Fibroblast of lung (primary cell): ENCODE data around the gene ASAP3. TPM values are rescaled to one million over a fixed set of nuclear protein-coding genes. Genes with fewer than 3 reads are reported as not detected.

Experiments used
- DNase-seq, 2 donors: peaks; one replicate each; pipeline versions ENCODE4 v3.0.0 to v3.0.0-alpha.2; 2010; ENCODE audit warnings: low read depth in 2 of 2
- H2AFZ ChIP-seq: 2 replicates; pipeline ENCODE4 v1.5.1; 2012; ENCODE audit warnings: low read length, control low read depth, inconsistent platforms
- H3K27ac ChIP-seq: 2 replicates; pipeline ENCODE4 v1.5.1; 2011; ENCODE audit warnings: low read length, control low read depth; ENCODE audit not compliant: insufficient read depth
- H3K27me3 ChIP-seq: 2 replicates; pipeline ENCODE4 v1.5.1; 2011; ENCODE audit warnings: mild to moderate bottlenecking, low read length; ENCODE audit not compliant: control insufficient read depth, insufficient read depth
- H3K36me3 ChIP-seq: 2 replicates; pipeline ENCODE4 v1.5.1; 2011; ENCODE audit warnings: low read length; ENCODE audit not compliant: control insufficient read depth, insufficient read depth
- H3K4me1 ChIP-seq: 2 replicates; pipeline ENCODE4 v1.5.1; 2011; ENCODE audit warnings: low read length; ENCODE audit not compliant: control insufficient read depth, insufficient read depth; ENCODE audit errors: extremely low read depth
- H3K4me2 ChIP-seq: 2 replicates; pipeline ENCODE4 v1.5.1; 2011; ENCODE audit warnings: low read length, control low read depth; ENCODE audit not compliant: insufficient read depth; ENCODE audit errors: extremely low read depth
- H3K4me3 ChIP-seq, 4 experiments: fragments of 200-600 bp in 1 of 4; sonication (generic) in 1 of 4; replicated peaks in 1 of 4; 2 replicates each; pipeline ENCODE4 v1.5.1; 2011 to 2016; ENCODE audit warnings: low read length in 4 of 4, low read depth in 3 of 4, mild to moderate bottlenecking in 3 of 4, control low read depth in 2 of 4, inconsistent platforms in 1 of 4, mixed read lengths in 1 of 4; ENCODE audit not compliant: insufficient read depth in 1 of 4; ENCODE audit errors: control extremely low read depth in 1 of 4
- H3K79me2 ChIP-seq: 2 replicates; pipeline ENCODE4 v1.5.1; 2012; ENCODE audit warnings: mild to moderate bottlenecking, low read length, inconsistent platforms; ENCODE audit not compliant: control insufficient read depth, insufficient read depth
- H3K9ac ChIP-seq: 2 replicates; pipeline ENCODE4 v1.5.1; 2011; ENCODE audit warnings: mild to moderate bottlenecking, low read length, control low read depth; ENCODE audit not compliant: insufficient read depth
- H3K9me3 ChIP-seq: 2 replicates; pipeline ENCODE4 v1.5.1; 2012; ENCODE audit warnings: low read depth, low read length; ENCODE audit not compliant: control insufficient read depth, insufficient read depth
- H4K20me1 ChIP-seq: 2 replicates; pipeline ENCODE4 v1.5.1; 2011; ENCODE audit warnings: low read length; ENCODE audit not compliant: control insufficient read depth, insufficient read depth; ENCODE audit errors: extremely low read depth
- EZH2 ChIP-seq: IDR thresholded peaks from 2 replicates; pipeline ENCODE4 v1.5.1; 2012; ENCODE audit warnings: low read length, control low read depth, mild to moderate bottlenecking; ENCODE audit errors: missing control alignments
- polyA plus RNA-seq, 2 donors: library from polyadenylated mRNA; depleted of rRNA in 1 of 2; stranded (reverse) in 1 of 2; unstranded in 1 of 2; fragments of >200 nt; gene quantifications; 2 replicates each; pipeline ENCODE4 v1.2.1, GENCODE V29; 2011 to 2012; ENCODE audit warnings: missing spikeins in 1 of 2
- total RNA-seq: library from RNA; depleted of rRNA; stranded (reverse); fragments of >200 nt; gene quantifications from 2 replicates; pipeline ENCODE4 v1.2.1, GENCODE V29; 2014
- TF ChIP-seq, protein P1 (sequence below), 2 donors: IDR thresholded peaks in 1 of 2; conservative IDR thresholded peaks in 1 of 2; 1 replicate in 1 of 2; 2 replicates in 1 of 2; pipeline ENCODE4 v1.5.1; 2011 to 2012; ENCODE audit warnings: low read length in 2 of 2, control low read depth in 1 of 2, inconsistent platforms in 1 of 2, low read depth in 1 of 2, mild to moderate bottlenecking in 1 of 2

The ASAP3 gene
- total and polyA plus RNA-seq, 2 donors (not counting 1 experiment from before 2014, with no cell fraction given): 14.2 to 73.2 TPM

DNA sequence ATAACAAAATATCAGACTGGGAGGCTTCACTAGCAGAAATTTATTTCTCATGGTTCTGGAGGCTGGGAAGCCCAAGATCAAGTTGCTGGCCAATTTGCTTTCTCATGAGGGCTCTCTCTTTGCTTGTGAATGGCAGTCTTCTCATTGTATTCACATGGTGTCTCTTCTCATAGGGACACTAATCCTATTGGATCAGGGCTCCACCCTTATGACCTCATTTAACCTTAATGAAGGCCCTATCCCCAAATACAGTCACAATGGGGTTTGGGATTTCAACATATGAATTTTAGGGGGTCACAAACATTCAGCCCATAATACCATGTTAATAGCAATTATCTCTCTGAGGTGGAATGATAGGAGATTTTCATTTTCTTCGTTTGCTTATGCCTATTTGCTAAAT, 84.8 kb downstream of the ASAP3 start:
- Histone ChIP-seq H3K27ac (no peak overlapping the region), H3K9ac (no peak overlapping the region), H2AFZ (no peak overlapping the region), H3K9me3 (no peaks in the 10 kb centered on the region), H3K79me2 (no peaks in the 10 kb centered on the region), H3K4me3 (no peak overlapping the region), H3K27me3 (no peaks in the 10 kb centered on the region), H3K36me3 (no peaks in the 10 kb centered on the region), H3K4me1 (peaks cover 16% of the 10 kb centered on the region), H4K20me1 (no peaks in the 10 kb centered on the region), H3K4me2 (no peak overlapping the region)
- TF ChIP-seq EZH2: no peak
- TF ChIP-seq, protein P1, sequence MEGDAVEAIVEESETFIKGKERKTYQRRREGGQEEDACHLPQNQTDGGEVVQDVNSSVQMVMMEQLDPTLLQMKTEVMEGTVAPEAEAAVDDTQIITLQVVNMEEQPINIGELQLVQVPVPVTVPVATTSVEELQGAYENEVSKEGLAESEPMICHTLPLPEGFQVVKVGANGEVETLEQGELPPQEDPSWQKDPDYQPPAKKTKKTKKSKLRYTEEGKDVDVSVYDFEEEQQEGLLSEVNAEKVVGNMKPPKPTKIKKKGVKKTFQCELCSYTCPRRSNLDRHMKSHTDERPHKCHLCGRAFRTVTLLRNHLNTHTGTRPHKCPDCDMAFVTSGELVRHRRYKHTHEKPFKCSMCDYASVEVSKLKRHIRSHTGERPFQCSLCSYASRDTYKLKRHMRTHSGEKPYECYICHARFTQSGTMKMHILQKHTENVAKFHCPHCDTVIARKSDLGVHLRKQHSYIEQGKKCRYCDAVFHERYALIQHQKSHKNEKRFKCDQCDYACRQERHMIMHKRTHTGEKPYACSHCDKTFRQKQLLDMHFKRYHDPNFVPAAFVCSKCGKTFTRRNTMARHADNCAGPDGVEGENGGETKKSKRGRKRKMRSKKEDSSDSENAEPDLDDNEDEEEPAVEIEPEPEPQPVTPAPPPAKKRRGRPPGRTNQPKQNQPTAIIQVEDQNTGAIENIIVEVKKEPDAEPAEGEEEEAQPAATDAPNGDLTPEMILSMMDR (conservative IDR thresholded peaks at IDR 0.05 in 1 of 2, IDR thresholded peaks at IDR 0.05 in 1 of 2; ENCODE audit: low read depth in 1 of 2, low read length in 2 of 2): no peak
- DNase-seq: no peak

DNA sequence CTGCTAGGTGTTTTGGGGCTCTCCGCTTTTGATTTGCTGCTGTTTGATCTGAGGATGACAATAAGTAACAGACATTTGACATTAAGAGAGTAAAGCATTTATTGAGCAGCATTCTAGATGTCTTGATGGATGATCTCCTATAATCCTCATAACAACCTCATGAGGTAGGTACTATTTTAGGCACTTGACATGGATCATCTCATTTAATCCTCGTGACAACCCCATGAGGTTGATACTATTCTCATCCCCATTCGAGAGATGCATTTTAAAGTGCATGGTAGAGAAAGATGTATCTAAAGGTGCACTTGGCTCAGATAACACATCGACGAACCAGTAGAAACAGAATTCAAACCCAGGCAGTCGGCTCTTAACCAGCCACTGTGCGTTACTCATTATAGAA, 86.1 kb downstream of the ASAP3 start:
- TF ChIP-seq, protein P1 (conservative IDR thresholded peaks at IDR 0.05 in 1 of 2, IDR thresholded peaks at IDR 0.05 in 1 of 2; ENCODE audit: low read depth in 1 of 2, low read length in 2 of 2): no peak
- TF ChIP-seq EZH2: no peak
- Histone ChIP-seq H2AFZ (no peak overlapping the region), H3K79me2 (no peaks in the 10 kb centered on the region), H3K27ac (no peak overlapping the region), H3K4me3 (no peak overlapping the region), H3K36me3 (no peaks in the 10 kb centered on the region), H3K4me1 (peaks cover 21% of the 10 kb centered on the region), H3K27me3 (no peaks in the 10 kb centered on the region), H3K9me3 (no peaks in the 10 kb centered on the region), H3K4me2 (no peak overlapping the region), H4K20me1 (no peaks in the 10 kb centered on the region), H3K9ac (no peak overlapping the region)
- no peak for DNase-seq

DNA sequence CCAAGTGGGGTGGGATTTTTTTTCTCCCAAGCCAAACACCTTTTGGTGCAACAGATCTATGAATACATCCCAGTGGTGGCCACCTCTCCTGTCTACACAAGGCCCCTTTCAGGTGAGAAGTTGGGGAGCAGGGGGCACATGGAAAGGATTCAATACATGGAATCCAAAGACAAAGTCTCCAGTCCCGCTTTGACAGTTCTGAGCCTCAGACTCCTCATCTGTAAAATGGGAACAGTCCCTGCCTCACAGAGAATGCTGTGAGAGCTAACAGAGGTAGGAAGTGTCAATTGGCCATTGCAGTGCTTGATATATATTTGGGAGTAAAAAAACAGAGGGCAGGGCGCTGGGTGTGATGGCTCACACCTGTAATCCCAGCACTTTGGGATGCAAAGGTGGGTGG, 87.6 kb downstream of the ASAP3 start:
- Histone ChIP-seq H3K4me1 (peaks cover 17% of the 10 kb centered on the region), H3K4me2 (no peak overlapping the region), H4K20me1 (no peaks in the 10 kb centered on the region), H3K9me3 (no peaks in the 10 kb centered on the region), H3K27me3 (no peaks in the 10 kb centered on the region), H3K27ac (no peak overlapping the region), H2AFZ (no peak overlapping the region), H3K36me3 (no peaks in the 10 kb centered on the region), H3K9ac (no peak overlapping the region), H3K79me2 (no peaks in the 10 kb centered on the region), H3K4me3 (no peak overlapping the region)
- TF ChIP-seq, protein P1 (conservative IDR thresholded peaks at IDR 0.05 in 1 of 2, IDR thresholded peaks at IDR 0.05 in 1 of 2; ENCODE audit: low read depth in 1 of 2, low read length in 2 of 2): no peak
- TF ChIP-seq EZH2: no peak
- DNase-seq: no peak
